Measurements from ENCODE around the gene ENTHD1. TPM values are rescaled to one million over a fixed set of nuclear protein-coding genes. Genes with fewer than 3 reads are reported as not detected.

Gene ENTHD1
- total RNA-seq, 1 experiment from 2014 or later: not detected

GRCh38 chr22:39907605-39908097, 14.1 kb upstream of the ENTHD1 start:
- no peaks in the 10 kb centered on the region for H3K36me3 Mint-ChIP-seq (ENCODE audit: insufficient read depth, unreplicated experiment)
- H3K9me3 Mint-ChIP-seq (ENCODE audit: unreplicated experiment): no peaks in the 10 kb centered on the region
- intact Hi-C loops (cut with micrococcal nuclease; ENCODE audit: unreplicated experiment): no loop called here
- ChIA-PET CTCF (no interaction called here), POLR2A (no interaction called here)
- no peaks in the 10 kb centered on the region for H3K4me1 ChIP-seq
- peaks cover 18% of the 10 kb centered on the region for H3K27me3 Mint-ChIP-seq (ENCODE audit: insufficient read depth, unreplicated experiment)
- H3K27ac Mint-ChIP-seq (ENCODE audit: unreplicated experiment): no peak overlapping the region
- no TSS peak for BruUV-seq (replicated peaks)
- no peaks in the 10 kb centered on the region; the same call in 1 of the 2 replicates for H3K27me3 ChIP-seq (replicated peaks; ENCODE audit: control insufficient read depth, insufficient read depth, low read length)
- TF ChIP-seq CTCF (IDR thresholded peaks at IDR 0.05; ENCODE audit: insufficient read depth in 1 of 2, low read depth in 1 of 2, low read length in 1 of 2, severe bottlenecking in 1 of 2, unreplicated experiment in 1 of 2): no peak
- DNase-seq: no peak
- no peak overlapping the region for H3K4me3 Mint-ChIP-seq (ENCODE audit: unreplicated experiment)
- no peaks in the 10 kb centered on the region for H3K36me3 ChIP-seq (ENCODE audit: control insufficient read depth, insufficient read depth, low read length)
- H3K4me1 Mint-ChIP-seq (ENCODE audit: low read depth, unreplicated experiment): no peaks in the 10 kb centered on the region
- H3K9me3 ChIP-seq: no peaks in the 10 kb centered on the region
- no peak overlapping the region for H3K4me3 ChIP-seq (ENCODE audit: low read depth, low read length)

- H3K27me3 Mint-ChIP-seq (ENCODE audit: insufficient read depth, unreplicated experiment): peaks cover 18% of the 10 kb centered on the region
- intact Hi-C loops (cut with micrococcal nuclease; ENCODE audit: unreplicated experiment): no loop called here
- CTCF ChIA-PET: no interaction called here
- BruUV-seq (replicated peaks): no TSS peak
- no peak for TF ChIP-seq CTCF (IDR thresholded peaks at IDR 0.05; ENCODE audit: insufficient read depth in 1 of 2, low read depth in 1 of 2, low read length in 1 of 2, severe bottlenecking in 1 of 2, unreplicated experiment in 1 of 2)
- no peaks in the 10 kb centered on the region; the same call in 1 of the 2 replicates for H3K27me3 ChIP-seq (replicated peaks; ENCODE audit: control insufficient read depth, insufficient read depth, low read length)
- no peaks in the 10 kb centered on the region for H3K9me3 ChIP-seq
- H3K9me3 Mint-ChIP-seq (ENCODE audit: unreplicated experiment): no peaks in the 10 kb centered on the region
- no peaks in the 10 kb centered on the region for H3K4me1 ChIP-seq
- H3K4me3 Mint-ChIP-seq (ENCODE audit: unreplicated experiment): no peak overlapping the region
- no peaks in the 10 kb centered on the region for H3K36me3 ChIP-seq (ENCODE audit: control insufficient read depth, insufficient read depth, low read length)
- no peak overlapping the region for H3K27ac Mint-ChIP-seq (ENCODE audit: unreplicated experiment)
- no peaks in the 10 kb centered on the region for H3K36me3 Mint-ChIP-seq (ENCODE audit: insufficient read depth, unreplicated experiment)
- no peak overlapping the region for H3K4me3 ChIP-seq (ENCODE audit: low read depth, low read length)
- POLR2A ChIA-PET: no interaction called here
- no peak for DNase-seq
- H3K4me1 Mint-ChIP-seq (ENCODE audit: low read depth, unreplicated experiment): no peaks in the 10 kb centered on the region
These were observed 13.5 kb upstream of the ENTHD1 start for GRCh38 chr22:39907047-39907446.

GRCh38 chr22:39906207-39906606, 12.6 kb upstream of the ENTHD1 start:
- CTCF ChIA-PET: interaction anchor here (0.6 kb wide), 1 partner anchor 26 kb away, joined by 7 read pairs; no protein-coding TSS in a partner anchor
- Mint-ChIP-seq H3K4me1 (ENCODE audit: low read depth, unreplicated experiment) (no peaks in the 10 kb centered on the region), H3K27ac (ENCODE audit: unreplicated experiment) (no peak overlapping the region), H3K36me3 (ENCODE audit: insufficient read depth, unreplicated experiment) (no peaks in the 10 kb centered on the region), H3K9me3 (ENCODE audit: unreplicated experiment) (no peaks in the 10 kb centered on the region), H3K4me3 (ENCODE audit: unreplicated experiment) (no peak overlapping the region), H3K27me3 (ENCODE audit: insufficient read depth, unreplicated experiment) (peaks cover 16% of the 10 kb centered on the region)
- no TSS peak for BruUV-seq (replicated peaks)
- H3K27me3 ChIP-seq (replicated peaks; ENCODE audit: control insufficient read depth, insufficient read depth, low read length): no peaks in the 10 kb centered on the region; the same call in 1 of the 2 replicates
- no peak for DNase-seq
- no peaks in the 10 kb centered on the region for H3K4me1 ChIP-seq
- no peaks in the 10 kb centered on the region for H3K36me3 ChIP-seq (ENCODE audit: control insufficient read depth, insufficient read depth, low read length)
- H3K9me3 ChIP-seq: no peaks in the 10 kb centered on the region
- H3K4me3 ChIP-seq (ENCODE audit: low read depth, low read length): no peak overlapping the region
- intact Hi-C loops (cut with micrococcal nuclease; ENCODE audit: unreplicated experiment): no loop called here
- TF ChIP-seq CTCF (IDR thresholded peaks at IDR 0.05; ENCODE audit: insufficient read depth in 1 of 2, low read depth in 1 of 2, low read length in 1 of 2, severe bottlenecking in 1 of 2, unreplicated experiment in 1 of 2): no peak
- POLR2A ChIA-PET: no interaction called here

All from Caco-2 (cell line).